Astrocyte (in vitro differentiated cells and primary cell): ENCODE measurements around the gene INPP5B. TPM values are rescaled to one million over a fixed set of nuclear protein-coding genes. Genes with fewer than 3 reads are reported as not detected.
"Not testable (repeated sequence)": the region's sequence is repeated elsewhere in the genome, so short reads cannot be mapped to it uniquely, and the experiment has no call there.

Source experiments
- DNase-seq: peaks from one replicate; pipeline ENCODE4 v3.0.0-alpha.2; 2010; ENCODE audit warnings: low read depth
- FAIRE-seq: peaks from 2 replicates; lab custom pipeline; 2011; peaks lifted over from hg19 to GRCh38; lab: Jason Lieb, UNC
- H2AFZ ChIP-seq: 2 replicates; pipeline ENCODE4 v1.6.0; 2012; ENCODE audit warnings: low read depth, low read length, inconsistent platforms
- H3K27ac ChIP-seq: 2 replicates; pipeline ENCODE4 v1.5.1; 2011; ENCODE audit warnings: low read depth, low read length, inconsistent platforms
- H3K27me3 ChIP-seq: 2 replicates; pipeline ENCODE4 v1.6.0; 2011; ENCODE audit warnings: low read length, inconsistent platforms; ENCODE audit not compliant: insufficient read depth
- H3K36me3 ChIP-seq: 2 replicates; pipeline ENCODE4 v1.5.1; 2011; ENCODE audit warnings: low read length, inconsistent platforms; ENCODE audit not compliant: insufficient read depth
- H3K4me1 ChIP-seq: 2 replicates; pipeline ENCODE4 v1.5.1; 2011; ENCODE audit warnings: low read length, inconsistent platforms; ENCODE audit not compliant: insufficient read depth
- H3K4me2 ChIP-seq: 2 replicates; pipeline ENCODE4 v1.6.0; 2012; ENCODE audit warnings: low read length, inconsistent platforms
- H3K4me3 ChIP-seq: 2 replicates; pipeline ENCODE4 v1.5.1; 2011; ENCODE audit warnings: low read depth, mild to moderate bottlenecking, low read length, inconsistent platforms; ENCODE audit not compliant: insufficient read depth
- H3K79me2 ChIP-seq: 2 replicates; pipeline ENCODE4 v1.6.0; 2012; ENCODE audit warnings: mild to moderate bottlenecking, low read length, inconsistent platforms; ENCODE audit not compliant: insufficient read depth
- H3K9ac ChIP-seq: 2 replicates; pipeline ENCODE4 v1.6.0; 2012; ENCODE audit warnings: mild to moderate bottlenecking, low read length, inconsistent platforms
- H3K9me3 ChIP-seq: 2 replicates; pipeline ENCODE4 v1.5.1; 2012; ENCODE audit warnings: low read depth, mild to moderate bottlenecking, low read length, inconsistent platforms; ENCODE audit not compliant: insufficient read depth
- H4K20me1 ChIP-seq: 2 replicates; pipeline ENCODE4 v1.6.0; 2012; ENCODE audit warnings: low read length, inconsistent platforms; ENCODE audit not compliant: insufficient read depth
- H3K27ac Mint-ChIP-seq: one replicate; pipeline ENCODE4 v1.8.0; 2021; ENCODE audit warnings: mild to moderate bottlenecking, mixed read lengths; ENCODE audit not compliant: unreplicated experiment
- H3K27me3 Mint-ChIP-seq: one replicate; pipeline ENCODE4 v1.8.0; 2021; ENCODE audit warnings: low read depth, mixed read lengths; ENCODE audit not compliant: unreplicated experiment
- H3K36me3 Mint-ChIP-seq: one replicate; pipeline ENCODE4 v1.8.0; 2021; ENCODE audit warnings: low read depth, mixed read lengths; ENCODE audit not compliant: unreplicated experiment
- H3K4me1 Mint-ChIP-seq: one replicate; pipeline ENCODE4 v1.8.0; 2021; ENCODE audit warnings: low read depth, mixed read lengths; ENCODE audit not compliant: unreplicated experiment
- H3K4me3 Mint-ChIP-seq: one replicate; pipeline ENCODE4 v1.8.0; 2021; ENCODE audit warnings: mild to moderate bottlenecking, moderate library complexity, mixed read lengths; ENCODE audit not compliant: unreplicated experiment
- H3K9me3 Mint-ChIP-seq: one replicate; pipeline ENCODE4 v1.8.0; 2021; ENCODE audit warnings: mild to moderate bottlenecking, mixed read lengths; ENCODE audit not compliant: unreplicated experiment
- EZH2 ChIP-seq: IDR thresholded peaks from 2 replicates; pipeline ENCODE4 v1.6.1; 2012; ENCODE audit warnings: mild to moderate bottlenecking, low read length, inconsistent platforms; ENCODE audit not compliant: insufficient read depth
- total RNA-seq: library from RNA; stranded (reverse); gene quantifications from 2 replicates; pipeline ENCODE4 v1.2.1, GENCODE V29; 2021
- TF ChIP-seq, protein P1 (sequence below): IDR thresholded peaks from 2 replicates; pipeline ENCODE4 v1.5.1; 2011; ENCODE audit warnings: low read depth, mild to moderate bottlenecking, inconsistent platforms, low read length, moderate library complexity; ENCODE audit not compliant: insufficient read depth

INPP5B gene
- total RNA-seq, 1 donor from 2014 or later: 19.4 TPM

GRCh38 chr1:37974567-37974966 is 27.7 kb upstream of the INPP5B start:
- TF ChIP-seq EZH2: no peak
- TF ChIP-seq, protein P1, sequence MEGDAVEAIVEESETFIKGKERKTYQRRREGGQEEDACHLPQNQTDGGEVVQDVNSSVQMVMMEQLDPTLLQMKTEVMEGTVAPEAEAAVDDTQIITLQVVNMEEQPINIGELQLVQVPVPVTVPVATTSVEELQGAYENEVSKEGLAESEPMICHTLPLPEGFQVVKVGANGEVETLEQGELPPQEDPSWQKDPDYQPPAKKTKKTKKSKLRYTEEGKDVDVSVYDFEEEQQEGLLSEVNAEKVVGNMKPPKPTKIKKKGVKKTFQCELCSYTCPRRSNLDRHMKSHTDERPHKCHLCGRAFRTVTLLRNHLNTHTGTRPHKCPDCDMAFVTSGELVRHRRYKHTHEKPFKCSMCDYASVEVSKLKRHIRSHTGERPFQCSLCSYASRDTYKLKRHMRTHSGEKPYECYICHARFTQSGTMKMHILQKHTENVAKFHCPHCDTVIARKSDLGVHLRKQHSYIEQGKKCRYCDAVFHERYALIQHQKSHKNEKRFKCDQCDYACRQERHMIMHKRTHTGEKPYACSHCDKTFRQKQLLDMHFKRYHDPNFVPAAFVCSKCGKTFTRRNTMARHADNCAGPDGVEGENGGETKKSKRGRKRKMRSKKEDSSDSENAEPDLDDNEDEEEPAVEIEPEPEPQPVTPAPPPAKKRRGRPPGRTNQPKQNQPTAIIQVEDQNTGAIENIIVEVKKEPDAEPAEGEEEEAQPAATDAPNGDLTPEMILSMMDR: no peak
- Histone ChIP-seq H3K9me3 (no peaks in the 10 kb centered on the region), H3K4me2 (no peak overlapping the region), H3K4me3 (no peak overlapping the region), H4K20me1 (peaks cover 21% of the 10 kb centered on the region), H2AFZ (no peak overlapping the region), H3K36me3 (peaks cover 42% of the 10 kb centered on the region), H3K27ac (no peak overlapping the region), H3K79me2 (peaks cover 7% of the 10 kb centered on the region), H3K27me3 (no peaks in the 10 kb centered on the region), H3K9ac (no peak overlapping the region), H3K4me1 (no peaks in the 10 kb centered on the region)
- Mint-ChIP-seq H3K27ac (no peak overlapping the region), H3K27me3 (no peaks in the 10 kb centered on the region), H3K36me3 (peaks cover 34% of the 10 kb centered on the region), H3K4me1 (no peaks in the 10 kb centered on the region), H3K9me3 (no peaks in the 10 kb centered on the region), H3K4me3 (no peak overlapping the region)
- FAIRE-seq: no peak
- DNase-seq: no peak

DNA sequence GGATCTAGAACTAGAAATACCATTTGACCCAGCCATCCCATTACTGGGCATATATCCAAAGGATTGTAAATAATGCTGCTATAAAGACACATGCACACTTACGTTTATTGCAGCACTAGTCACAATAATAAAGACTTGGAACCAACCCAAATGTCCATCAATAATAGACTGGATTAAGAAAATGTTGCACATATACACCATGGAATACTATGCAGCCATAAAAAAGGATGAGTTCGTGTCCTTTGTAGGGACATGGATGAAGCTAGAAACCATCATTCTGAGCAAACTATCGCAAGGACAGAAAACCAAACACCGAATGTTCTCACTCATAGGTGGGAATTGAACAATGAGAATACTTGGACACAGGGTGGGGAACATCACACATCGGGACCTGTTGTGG is 26.8 kb upstream of the INPP5B start:
- H3K4me2 ChIP-seq, H3K9me3 ChIP-seq, H3K9ac ChIP-seq, H3K4me3 Mint-ChIP-seq, DNase-seq, H3K27ac ChIP-seq, FAIRE-seq, H3K27me3 Mint-ChIP-seq, H3K27me3 ChIP-seq, H3K79me2 ChIP-seq, H3K4me1 ChIP-seq, H3K4me3 ChIP-seq, H3K27ac Mint-ChIP-seq, H3K9me3 Mint-ChIP-seq, H2AFZ ChIP-seq, H3K4me1 Mint-ChIP-seq: not testable (repeated sequence)
- H4K20me1 ChIP-seq: peaks cover 28% of the 10 kb centered on the region
- H3K36me3 Mint-ChIP-seq: peaks cover 39% of the 10 kb centered on the region
- H3K36me3 ChIP-seq: peaks cover 42% of the 10 kb centered on the region

- no peak for FAIRE-seq
- H3K36me3 Mint-ChIP-seq: peaks cover 8% of the 10 kb centered on the region
- H4K20me1 ChIP-seq: peaks cover 21% of the 10 kb centered on the region
- H3K27me3 Mint-ChIP-seq: no peaks in the 10 kb centered on the region
- no peaks in the 10 kb centered on the region for H3K4me1 Mint-ChIP-seq
- H3K9me3 ChIP-seq: no peaks in the 10 kb centered on the region
- no peak overlapping the region for H3K27ac Mint-ChIP-seq
- no peak overlapping the region for H3K4me3 Mint-ChIP-seq
- H3K27me3 ChIP-seq: no peaks in the 10 kb centered on the region
- H3K27ac ChIP-seq: no peak overlapping the region
- H3K9ac ChIP-seq: no peak overlapping the region
- H3K36me3 ChIP-seq: peaks cover 44% of the 10 kb centered on the region
- DNase-seq: no peak
- no peak overlapping the region for H3K4me3 ChIP-seq
- H3K9me3 Mint-ChIP-seq: no peaks in the 10 kb centered on the region
- H3K4me2 ChIP-seq: no peak overlapping the region
- no peaks in the 10 kb centered on the region for H3K4me1 ChIP-seq
- TF ChIP-seq, protein P1: no peak
- TF ChIP-seq EZH2: no peak
- H2AFZ ChIP-seq: no peak overlapping the region
- H3K79me2 ChIP-seq: no peaks in the 10 kb centered on the region
Measured at GRCh38 chr1:37965301-37965700, 18.4 kb upstream of the INPP5B start.

- H3K4me3 ChIP-seq, H3K9ac ChIP-seq, H3K79me2 ChIP-seq, FAIRE-seq, H3K9me3 Mint-ChIP-seq, H3K9me3 ChIP-seq, H3K27ac Mint-ChIP-seq, H3K4me1 ChIP-seq, H3K27me3 ChIP-seq, H3K4me1 Mint-ChIP-seq, H3K27me3 Mint-ChIP-seq, H3K4me3 Mint-ChIP-seq, H3K27ac ChIP-seq, H3K36me3 Mint-ChIP-seq, DNase-seq, H3K4me2 ChIP-seq, H2AFZ ChIP-seq: not testable (repeated sequence)
- Histone ChIP-seq H3K36me3 (peaks cover 44% of the 10 kb centered on the region), H4K20me1 (peaks cover 11% of the 10 kb centered on the region)
Measured at GRCh38 chr1:37964106-37964505, 17.3 kb upstream of the INPP5B start.
